ENCODE measurements around the gene UBE2M. TPM values are rescaled to one million over a fixed set of nuclear protein-coding genes. Genes with fewer than 3 reads are reported as not detected.
A peak's percentile ranks its signal among the peaks of the same experiment; 100 is the strongest.

The UBE2M gene
- polyA plus RNA-seq, 1 of the 3 experiments (the other 2 are of a cell fraction): 135 TPM

DNA sequence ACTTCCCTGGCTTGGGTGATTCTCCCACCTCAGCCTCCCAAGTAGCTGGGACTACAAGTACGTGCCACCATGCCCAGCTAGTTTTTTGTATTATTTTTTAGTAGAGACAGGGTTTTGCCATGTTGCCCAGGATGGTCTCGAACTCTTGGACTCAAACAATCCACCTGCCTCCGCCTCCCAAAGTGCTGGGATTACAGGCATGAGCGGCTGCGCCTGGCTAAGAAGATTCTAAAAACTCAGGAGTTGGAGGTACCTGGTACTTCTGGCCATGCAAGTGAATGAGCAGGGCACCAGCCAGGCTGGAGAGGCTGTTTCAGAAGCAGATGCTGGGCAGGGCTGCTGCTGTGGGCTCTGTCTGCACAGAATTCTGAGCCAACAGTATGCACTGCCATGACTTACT lies 8.6 kb upstream of the UBE2M start:
- H3K9me3 ChIP-seq: no peaks in the 10 kb centered on the region
- peaks cover 13% of the 10 kb centered on the region for H3F3A ChIP-seq (replicated peaks; ENCODE audit: insufficient read depth)
- no peak overlapping the region for H3K4me3 ChIP-seq (ENCODE audit: low read depth in 2 of 2, low read length in 1 of 2)
- H2AFZ ChIP-seq (ENCODE audit: low read depth): no peak overlapping the region
- H3K9ac ChIP-seq: no peak overlapping the region
- WGBS (ENCODE audit: low lambda C conversion rate): 91% methylated on average over 5 of the region's 5 CpGs
- ChIA-PET CTCF (interaction anchor here (1.9 to 2.0 kb wide), 2 partner anchors 47 to 48 kb away, joined by 7 to 9 read pairs; partner anchors contain the start of gene ZBTB45), POLR2A (no interaction called here)
- no peaks in the 10 kb centered on the region for H3K27me3 ChIP-seq (ENCODE audit: insufficient read depth)
- H4K20me1 ChIP-seq (ENCODE audit: insufficient read depth): no peaks in the 10 kb centered on the region
- H3K79me2 ChIP-seq (ENCODE audit: insufficient read depth): peaks cover 9% of the 10 kb centered on the region; the same call in 1 of the 2 replicates
- TF ChIP-seq USF1 (IDR thresholded peaks at IDR 0.05; ENCODE audit: borderline replicate concordance, low read depth): no peak
- no peak for TF ChIP-seq MEF2A (IDR thresholded peaks at IDR 0.05; ENCODE audit: borderline replicate concordance, low read depth)
- TF ChIP-seq FOXM1 (IDR thresholded peaks at IDR 0.05; ENCODE audit: low read depth): no peak
- TF ChIP-seq FOSL2 (IDR thresholded peaks at IDR 0.05; ENCODE audit: borderline replicate concordance, low read depth): no peak
- no peak for TF ChIP-seq RAD21 (IDR thresholded peaks at IDR 0.05; ENCODE audit: low read length)
- no peak for TF ChIP-seq GABPA (IDR thresholded peaks at IDR 0.05; ENCODE audit: low read depth)
- TF ChIP-seq REST (IDR thresholded peaks at IDR 0.05; ENCODE audit: low read depth, low read length): no peak
- TF ChIP-seq RFX5 (IDR thresholded peaks at IDR 0.05; ENCODE audit: low read length): no peak
- TF ChIP-seq RXRA (IDR thresholded peaks at IDR 0.05; ENCODE audit: borderline replicate concordance, low read depth): no peak
- no peak overlapping the region for H3K27ac ChIP-seq (ENCODE audit: low read depth in 2 of 2, low read length in 1 of 2)
- peaks cover 2 to 28% of the 10 kb centered on the region in 2 experiments; a peak in 2 of 4 replicates for H3K4me1 ChIP-seq (ENCODE audit: control insufficient read depth in 1 of 2, insufficient read depth in 2 of 2, low read depth in 1 of 2, low read length in 1 of 2)
- no peaks in the 10 kb centered on the region for H3K9me2 ChIP-seq
- H3K4me2 ChIP-seq: no peak overlapping the region
- DNase-seq: no peak
- H3K36me3 ChIP-seq (replicated peaks in 1 of 2; ENCODE audit: control insufficient read depth in 1 of 2, insufficient read depth in 2 of 2, low read length in 1 of 2): peaks cover 15 to 33% of the 10 kb centered on the region in 2 experiments

- POLR2A ChIA-PET: interaction anchor here (1.2 to 1.9 kb wide), 2 partner anchors 9 kb away, joined by 4 to 6 read pairs; partner anchors contain the start of genes CHMP2A and MZF1
- Histone ChIP-seq H3K27me3 (ENCODE audit: insufficient read depth) (no peaks in the 10 kb centered on the region), H3K9me2 (no peaks in the 10 kb centered on the region), H3K9ac (no peak overlapping the region), H3K79me2 (ENCODE audit: insufficient read depth) (peaks cover 5% of the 10 kb centered on the region; the same call in 1 of the 2 replicates), H3K9me3 (no peaks in the 10 kb centered on the region), H3K4me3 (ENCODE audit: low read depth in 2 of 2, low read length in 1 of 2) (no peak overlapping the region), H3K4me2 (no peak overlapping the region), H3K4me1 (ENCODE audit: control insufficient read depth in 1 of 2, insufficient read depth in 2 of 2, low read depth in 1 of 2, low read length in 1 of 2) (peaks cover 7 to 41% of the 10 kb centered on the region in 2 experiments; a peak in 3 of 4 replicates), H4K20me1 (ENCODE audit: insufficient read depth) (no peaks in the 10 kb centered on the region), H3F3A (replicated peaks; ENCODE audit: insufficient read depth) (peaks cover 24% of the 10 kb centered on the region), H3K27ac (ENCODE audit: low read depth in 2 of 2, low read length in 1 of 2) (peak overlapping the region in 1 of 2 experiments; percentile 78; a peak in 2 of 4 replicates), H3K36me3 (replicated peaks in 1 of 2; ENCODE audit: control insufficient read depth in 1 of 2, insufficient read depth in 2 of 2, low read length in 1 of 2) (peaks cover 9 to 15% of the 10 kb centered on the region in 2 experiments), H2AFZ (ENCODE audit: low read depth) (no peak overlapping the region)
- TF ChIP-seq CHD2 (IDR thresholded peaks at IDR 0.05; ENCODE audit: low read length, partially characterized antibody): peak; percentile 22
- no peak for TF ChIP-seq RAD21 (IDR thresholded peaks at IDR 0.05; ENCODE audit: low read length)
- CTCF ChIA-PET: interaction anchor here (0.8 kb wide), 1 partner anchor 45 kb away, joined by 3 read pairs; no protein-coding TSS in a partner anchor
- DNase-seq: peak; percentile 65
- 53% methylated on average over 6 of the region's 6 CpGs for WGBS (ENCODE audit: low lambda C conversion rate)
Observed at GRCh38 chr19:58563823-58564222, 5.4 kb upstream of the UBE2M start.
